PC-3 (cell line): Measurements from ENCODE around the gene ASB14. TPM values are rescaled to one million over a fixed set of nuclear protein-coding genes. Genes with fewer than 3 reads are reported as not detected.
"Not testable (repeated sequence)": the region's sequence is repeated elsewhere in the genome, so short reads cannot be mapped to it uniquely, and the experiment has no call there.

ENCODE experiments used
- ATAC-seq: fragments of 200-7000 bp; cut with Tn5 transposase; 2 replicates; pipeline ENCODE4 v1.9.1; 2020; ENCODE audit warnings: mild to moderate bottlenecking, moderate library complexity
- BruUV-seq: library from RNA; stranded (reverse); fragments of 400-500 nt; replicated peaks from 2 replicates; lab custom pipeline; 2021; lab: Mats Ljungman, UMichigan
- CTCF ChIA-PET: fragments of 300-600 bp; sonication (Branson Sonifier 250); formaldehyde crosslinking; loops from one replicate; lab custom pipeline; 2022; ENCODE audit warnings: antibody characterized with exemption; lab: Charles Lee
- POLR2A ChIA-PET: fragments of 300-600 bp; sonication (Branson Sonifier 250); formaldehyde crosslinking; loops from one replicate; lab custom pipeline; 2022; ENCODE audit warnings: antibody characterized with exemption; ENCODE audit not compliant: unreplicated experiment; lab: Charles Lee
- DNase-seq: peaks from one replicate; pipeline ENCODE4 v3.0.0-alpha.2; 2015
- H2AFZ ChIP-seq: fragments of 300-600 bp; sonication (generic); 2 replicates; pipeline ENCODE4 v1.6.0; 2016; ENCODE audit warnings: antibody characterized with exemption, low read length
- H3F3A ChIP-seq: fragments of 300-600 bp; sonication (generic); one replicate; pipeline ENCODE4 v1.6.0; 2017; ENCODE audit warnings: antibody characterized with exemption, low read length, control low read depth, mild to moderate bottlenecking; ENCODE audit not compliant: unreplicated experiment
- H3K27ac ChIP-seq: fragments of 300-600 bp; sonication (generic); 2 replicates; pipeline ENCODE4 v1.5.1; 2016; ENCODE audit warnings: mild to moderate bottlenecking, low read length
- H3K27me3 ChIP-seq: fragments of 300-600 bp; sonication (generic); 2 replicates; pipeline ENCODE4 v1.6.1; 2016; ENCODE audit warnings: low read length, mixed read lengths
- H3K36me3 ChIP-seq: fragments of 300-600 bp; sonication (generic); 2 replicates; pipeline ENCODE4 v1.6.1; 2016; ENCODE audit warnings: low read depth, mixed run types, low read length, mixed read lengths
- H3K4me1 ChIP-seq: fragments of 300-600 bp; sonication (generic); 2 replicates; pipeline ENCODE4 v1.5.1; 2016; ENCODE audit warnings: low read length; ENCODE audit not compliant: insufficient read depth
- H3K4me2 ChIP-seq: fragments of 300-600 bp; sonication (generic); 2 replicates; pipeline ENCODE4 v1.6.0; 2016; ENCODE audit warnings: low read length
- H3K4me3 ChIP-seq: fragments of 300-600 bp; sonication (generic); 2 replicates; pipeline ENCODE4 v1.5.1; 2016; ENCODE audit warnings: mild to moderate bottlenecking, low read length, mixed read lengths
- H3K79me2 ChIP-seq: fragments of 300-600 bp; sonication (generic); 2 replicates; pipeline ENCODE4 v1.6.1; 2017; ENCODE audit warnings: low read length, mixed read lengths
- H3K9ac ChIP-seq: fragments of 300-600 bp; sonication (generic); 2 replicates; pipeline ENCODE4 v1.6.0; 2016; ENCODE audit warnings: mild to moderate bottlenecking, low read length
- H3K9me2 ChIP-seq: fragments of 300-600 bp; sonication (generic); replicated peaks from 2 replicates; pipeline ENCODE4 v1.6.1; 2016; ENCODE audit warnings: mixed run types, low read length, mixed read lengths
- H3K9me3 ChIP-seq: fragments of 300-600 bp; sonication (generic); 2 replicates; pipeline ENCODE4 v1.6.1; 2016; ENCODE audit warnings: low read length, mixed read lengths
- H4K20me1 ChIP-seq: fragments of 300-600 bp; sonication (generic); 2 replicates; pipeline ENCODE4 v1.6.1; 2016; ENCODE audit warnings: low read length, mixed read lengths
- EZH2 ChIP-seq: fragments of 300-600 bp; sonication (generic); IDR thresholded peaks from one replicate; pipeline ENCODE4 v1.6.1; 2017; ENCODE audit warnings: antibody characterized with exemption, mild to moderate bottlenecking, low read length; ENCODE audit not compliant: unreplicated experiment
- EZH2phosphoT487 ChIP-seq: fragments of 300-600 bp; sonication (generic); IDR thresholded peaks from 2 replicates; pipeline ENCODE4 v1.6.1; 2018; ENCODE audit warnings: mild to moderate bottlenecking, antibody characterized with exemption, low read length, borderline replicate concordance
- intact Hi-C: fragments of 100-400 bp; cut with micrococcal nuclease; formaldehyde crosslinking; loops from 2 replicates; pipeline ENCODE4 v1.9.0; 2023
- total RNA-seq: library from RNA; depleted of rRNA; stranded (reverse); fragments of >200 nt; gene quantifications from 2 replicates; pipeline ENCODE4 v1.2.3, GENCODE V29; 2014
- TF ChIP-seq, protein P1 (sequence below): fragments of 300-600 bp; sonication (generic); conservative IDR thresholded peaks from 2 replicates; pipeline ENCODE4 v1.5.1; 2017; ENCODE audit warnings: antibody characterized with exemption, low read depth, mild to moderate bottlenecking, low read length

Gene ASB14
- total RNA-seq, 1 experiment from 2014 or later: not detected

DNA sequence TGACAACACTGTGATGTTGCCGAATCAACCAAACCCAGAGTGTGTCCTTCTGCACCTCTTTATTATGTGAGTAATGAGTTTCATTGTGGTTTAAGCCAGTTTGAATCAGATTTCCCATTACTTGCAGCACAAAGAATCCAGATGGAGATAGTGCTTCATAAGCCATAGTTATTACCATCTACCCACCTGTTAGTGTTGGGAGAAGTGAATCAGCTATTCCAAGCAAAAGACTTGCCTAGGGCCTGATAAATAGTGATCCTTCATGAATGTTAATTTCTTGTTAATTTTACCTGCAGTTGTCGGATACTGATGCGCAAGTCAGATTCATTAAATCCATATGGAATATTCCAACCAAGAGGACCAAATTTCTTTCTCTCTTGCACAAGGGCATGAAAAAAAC lies 21.7 kb upstream of the ASB14 start:
- H3K36me3 ChIP-seq: no peaks in the 10 kb centered on the region
- CTCF ChIA-PET: no interaction called here
- peaks cover 3% of the 10 kb centered on the region; the same call in 1 of the 2 replicates for H3K27me3 ChIP-seq
- H3K27ac ChIP-seq: no peak overlapping the region
- no peaks in the 10 kb centered on the region for H3K79me2 ChIP-seq
- ATAC-seq (no peak), DNase-seq (no peak)
- no TSS peak for BruUV-seq
- H3K4me3 ChIP-seq: no peak overlapping the region
- H2AFZ ChIP-seq: no peak overlapping the region
- H3K9me3 ChIP-seq: peaks cover 10% of the 10 kb centered on the region
- TF ChIP-seq EZH2phosphoT487: no peak
- TF ChIP-seq EZH2: no peak
- TF ChIP-seq, protein P1, sequence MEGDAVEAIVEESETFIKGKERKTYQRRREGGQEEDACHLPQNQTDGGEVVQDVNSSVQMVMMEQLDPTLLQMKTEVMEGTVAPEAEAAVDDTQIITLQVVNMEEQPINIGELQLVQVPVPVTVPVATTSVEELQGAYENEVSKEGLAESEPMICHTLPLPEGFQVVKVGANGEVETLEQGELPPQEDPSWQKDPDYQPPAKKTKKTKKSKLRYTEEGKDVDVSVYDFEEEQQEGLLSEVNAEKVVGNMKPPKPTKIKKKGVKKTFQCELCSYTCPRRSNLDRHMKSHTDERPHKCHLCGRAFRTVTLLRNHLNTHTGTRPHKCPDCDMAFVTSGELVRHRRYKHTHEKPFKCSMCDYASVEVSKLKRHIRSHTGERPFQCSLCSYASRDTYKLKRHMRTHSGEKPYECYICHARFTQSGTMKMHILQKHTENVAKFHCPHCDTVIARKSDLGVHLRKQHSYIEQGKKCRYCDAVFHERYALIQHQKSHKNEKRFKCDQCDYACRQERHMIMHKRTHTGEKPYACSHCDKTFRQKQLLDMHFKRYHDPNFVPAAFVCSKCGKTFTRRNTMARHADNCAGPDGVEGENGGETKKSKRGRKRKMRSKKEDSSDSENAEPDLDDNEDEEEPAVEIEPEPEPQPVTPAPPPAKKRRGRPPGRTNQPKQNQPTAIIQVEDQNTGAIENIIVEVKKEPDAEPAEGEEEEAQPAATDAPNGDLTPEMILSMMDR: no peak
- no peak overlapping the region for H3K4me2 ChIP-seq
- no peaks in the 10 kb centered on the region for H3K9me2 ChIP-seq
- POLR2A ChIA-PET: no interaction called here
- no peaks in the 10 kb centered on the region for H3F3A ChIP-seq
- no peaks in the 10 kb centered on the region for H4K20me1 ChIP-seq
- intact Hi-C loops: no loop called here
- H3K9ac ChIP-seq: no peak overlapping the region
- H3K4me1 ChIP-seq: no peaks in the 10 kb centered on the region

DNA sequence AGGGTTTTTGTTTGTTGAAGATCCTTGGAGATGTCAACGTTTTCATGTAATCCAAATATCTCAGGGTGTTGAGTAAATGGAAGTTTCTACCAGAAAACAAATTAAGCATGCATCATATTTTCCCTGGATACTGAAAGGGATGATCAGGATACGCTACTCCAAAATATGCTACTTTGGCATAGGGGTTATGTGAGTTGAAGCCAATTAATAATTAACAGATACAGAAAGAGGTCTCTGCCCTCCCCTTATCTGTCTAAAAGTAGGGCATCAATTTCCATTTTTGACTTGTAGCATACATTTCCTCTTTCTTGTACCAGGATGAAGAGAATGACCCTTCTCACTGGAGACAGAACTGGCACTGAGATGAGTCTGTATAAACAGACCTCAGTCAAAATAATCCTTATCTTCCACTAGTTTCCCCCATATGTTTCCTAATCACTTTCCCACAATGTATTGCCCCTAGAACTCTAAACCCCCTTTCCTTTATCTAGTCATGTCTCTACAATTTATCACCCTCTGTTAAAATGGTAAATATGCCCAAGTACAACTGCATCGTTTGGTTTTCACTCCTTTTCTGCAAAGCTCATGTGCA lies 17.4 kb upstream of the ASB14 start:
- H3K9me2 ChIP-seq: no peaks in the 10 kb centered on the region
- DNase-seq: no peak
- no peak overlapping the region for H3K27ac ChIP-seq
- intact Hi-C loops: no loop called here
- no TSS peak for BruUV-seq
- no peak for ATAC-seq
- no peak overlapping the region for H3K4me2 ChIP-seq
- POLR2A ChIA-PET: no interaction called here
- H2AFZ ChIP-seq: no peak overlapping the region
- H3F3A ChIP-seq: no peaks in the 10 kb centered on the region
- no peaks in the 10 kb centered on the region for H3K27me3 ChIP-seq
- H3K9ac ChIP-seq: no peak overlapping the region
- no peaks in the 10 kb centered on the region for H3K79me2 ChIP-seq
- CTCF ChIA-PET: no interaction called here
- H3K4me3 ChIP-seq: no peak overlapping the region
- H3K4me1 ChIP-seq: no peaks in the 10 kb centered on the region
- TF ChIP-seq, protein P1: no peak
- no peak for TF ChIP-seq EZH2
- no peak for TF ChIP-seq EZH2phosphoT487
- H3K36me3 ChIP-seq: no peaks in the 10 kb centered on the region
- H4K20me1 ChIP-seq: no peaks in the 10 kb centered on the region
- no peaks in the 10 kb centered on the region for H3K9me3 ChIP-seq

DNA sequence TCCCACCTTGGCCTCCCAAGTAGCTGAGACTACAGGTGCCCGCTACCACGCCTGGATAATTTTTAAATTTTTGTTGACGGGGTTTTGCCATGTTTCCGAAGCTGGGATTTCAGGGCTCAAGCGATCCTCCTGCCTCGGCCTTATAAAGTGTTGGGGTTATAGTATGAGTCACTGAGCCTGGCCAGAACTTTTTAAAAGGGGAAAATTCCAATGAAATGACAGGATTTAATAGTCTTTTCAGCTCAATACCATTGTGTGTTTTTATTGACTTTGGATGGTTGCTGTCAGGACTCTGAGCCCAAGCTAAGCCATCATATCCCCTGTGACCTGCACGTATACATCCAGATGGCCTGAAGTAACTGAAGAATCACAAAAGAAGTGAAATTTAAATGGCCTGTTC lies 11.0 kb upstream of the ASB14 start:
- H3K9ac ChIP-seq, H3K9me2 ChIP-seq, H3K36me3 ChIP-seq, H3F3A ChIP-seq, H3K79me2 ChIP-seq, H3K27me3 ChIP-seq, POLR2A ChIA-PET, BruUV-seq, H3K9me3 ChIP-seq, intact Hi-C loops, H3K4me3 ChIP-seq, H4K20me1 ChIP-seq: not testable (repeated sequence)
- peak overlapping the region; percentile 42 for H3K4me2 ChIP-seq
- CTCF ChIA-PET: interaction anchor here (0.7 kb wide), 1 partner anchor 635 kb away, joined by 3 read pairs; no protein-coding TSS in a partner anchor
- H2AFZ ChIP-seq: peak overlapping the region; percentile 60; the same call in 1 of the 2 replicates
- H3K27ac ChIP-seq: peak overlapping the region; percentile 31
- peaks cover 15% of the 10 kb centered on the region for H3K4me1 ChIP-seq
- DNase-seq (peak; percentile 81), ATAC-seq (peak; percentile 96)
